ENCODE results near the gene KCNT1.

DNA sequence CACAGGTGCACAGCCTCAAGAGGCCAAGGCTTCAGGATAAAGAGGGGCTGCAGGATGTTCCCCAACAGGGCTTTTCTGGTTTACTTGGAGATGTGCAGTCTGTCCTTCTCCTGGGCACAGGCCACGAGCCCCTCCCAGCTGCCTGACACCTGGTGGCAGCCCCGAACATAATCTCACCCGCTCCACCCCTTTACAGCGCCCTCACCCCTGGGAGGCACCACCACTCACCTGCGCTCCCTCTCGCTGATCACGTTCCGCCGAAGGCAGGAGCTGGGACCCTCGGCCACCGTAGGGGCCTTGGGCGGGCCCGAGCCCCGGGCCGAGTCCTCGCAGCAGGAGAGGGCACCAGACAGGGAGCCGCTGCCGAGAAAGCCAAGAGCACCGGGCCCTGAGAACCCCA, 3.2 kb upstream of the KCNT1 start:
- no peak for TF ChIP-seq POLR2A (IDR thresholded peaks at IDR 0.05; ENCODE audit: low read length)
- TF ChIP-seq, protein P1, sequence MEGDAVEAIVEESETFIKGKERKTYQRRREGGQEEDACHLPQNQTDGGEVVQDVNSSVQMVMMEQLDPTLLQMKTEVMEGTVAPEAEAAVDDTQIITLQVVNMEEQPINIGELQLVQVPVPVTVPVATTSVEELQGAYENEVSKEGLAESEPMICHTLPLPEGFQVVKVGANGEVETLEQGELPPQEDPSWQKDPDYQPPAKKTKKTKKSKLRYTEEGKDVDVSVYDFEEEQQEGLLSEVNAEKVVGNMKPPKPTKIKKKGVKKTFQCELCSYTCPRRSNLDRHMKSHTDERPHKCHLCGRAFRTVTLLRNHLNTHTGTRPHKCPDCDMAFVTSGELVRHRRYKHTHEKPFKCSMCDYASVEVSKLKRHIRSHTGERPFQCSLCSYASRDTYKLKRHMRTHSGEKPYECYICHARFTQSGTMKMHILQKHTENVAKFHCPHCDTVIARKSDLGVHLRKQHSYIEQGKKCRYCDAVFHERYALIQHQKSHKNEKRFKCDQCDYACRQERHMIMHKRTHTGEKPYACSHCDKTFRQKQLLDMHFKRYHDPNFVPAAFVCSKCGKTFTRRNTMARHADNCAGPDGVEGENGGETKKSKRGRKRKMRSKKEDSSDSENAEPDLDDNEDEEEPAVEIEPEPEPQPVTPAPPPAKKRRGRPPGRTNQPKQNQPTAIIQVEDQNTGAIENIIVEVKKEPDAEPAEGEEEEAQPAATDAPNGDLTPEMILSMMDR (IDR thresholded peaks at IDR 0.05) = no peak
- TF ChIP-seq RAD21 (conservative IDR thresholded peaks at IDR 0.05 in 1 of 2, IDR thresholded peaks at IDR 0.05 in 1 of 2) = no peak
- TF ChIP-seq ZFP36 (IDR thresholded peaks at IDR 0.05; ENCODE audit: borderline replicate concordance, partially characterized antibody) = no peak
- TF ChIP-seq KDM1A (IDR thresholded peaks at IDR 0.05; ENCODE audit: low read depth) = no peak
- no peak for TF ChIP-seq TP53 (CRISPR knock-in tag; IDR thresholded peaks at IDR 0.05)
- TF ChIP-seq NFE2L2 (conservative IDR thresholded peaks at IDR 0.05; ENCODE audit: low read length) = no peak
- no peak for TF ChIP-seq JUN (IDR thresholded peaks at IDR 0.05)
- no peak for TF ChIP-seq SREBF2 (IDR thresholded peaks at IDR 0.05)
- TF ChIP-seq, protein P2, sequence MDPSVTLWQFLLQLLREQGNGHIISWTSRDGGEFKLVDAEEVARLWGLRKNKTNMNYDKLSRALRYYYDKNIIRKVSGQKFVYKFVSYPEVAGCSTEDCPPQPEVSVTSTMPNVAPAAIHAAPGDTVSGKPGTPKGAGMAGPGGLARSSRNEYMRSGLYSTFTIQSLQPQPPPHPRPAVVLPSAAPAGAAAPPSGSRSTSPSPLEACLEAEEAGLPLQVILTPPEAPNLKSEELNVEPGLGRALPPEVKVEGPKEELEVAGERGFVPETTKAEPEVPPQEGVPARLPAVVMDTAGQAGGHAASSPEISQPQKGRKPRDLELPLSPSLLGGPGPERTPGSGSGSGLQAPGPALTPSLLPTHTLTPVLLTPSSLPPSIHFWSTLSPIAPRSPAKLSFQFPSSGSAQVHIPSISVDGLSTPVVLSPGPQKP (IDR thresholded peaks at IDR 0.05; ENCODE audit: low read depth, low read length) = no peak
- TF ChIP-seq RFX5 (IDR thresholded peaks at IDR 0.05) = no peak
